WERI-Rb-1 (cell line): Measurements from ENCODE around the gene PCSK5.

ENCODE experiments used
- DNase-seq: peaks from one replicate; pipeline ENCODE4 v3.0.0-alpha.2; 2020
- H3K27ac ChIP-seq: fragments of 250-450 bp; sonication (Bioruptor Pico); 2 replicates; pipeline ENCODE4 v1.5.1; 2020; ENCODE audit warnings: mild to moderate bottlenecking, moderate library complexity
- H3K27me3 ChIP-seq: fragments of 250-450 bp; sonication (Bioruptor Pico); 2 replicates; pipeline ENCODE4 v1.5.1; 2021; ENCODE audit warnings: mild to moderate bottlenecking, low read depth, moderate library complexity; ENCODE audit not compliant: insufficient read depth, severe bottlenecking
- H3K36me3 ChIP-seq: fragments of 250-450 bp; sonication (Bioruptor Pico); 2 replicates; pipeline ENCODE4 v1.5.1; 2020; ENCODE audit warnings: mild to moderate bottlenecking, moderate library complexity
- H3K4me3 ChIP-seq: 2 replicates; pipeline ENCODE4 v1.5.1; 2011; ENCODE audit warnings: low read depth, mild to moderate bottlenecking, control low read depth, low read length
- H3K9me3 ChIP-seq: fragments of 250-450 bp; sonication (Bioruptor Pico); 2 replicates; pipeline ENCODE4 v1.5.1; 2021; ENCODE audit warnings: mild to moderate bottlenecking, moderate library complexity; ENCODE audit not compliant: severe bottlenecking
- TF ChIP-seq, protein P1 (sequence below): IDR thresholded peaks from 2 replicates; pipeline ENCODE4 v1.5.1; 2011; ENCODE audit warnings: low read depth, mild to moderate bottlenecking, control low read depth, inconsistent platforms, low read length

Gene PCSK5

DNA sequence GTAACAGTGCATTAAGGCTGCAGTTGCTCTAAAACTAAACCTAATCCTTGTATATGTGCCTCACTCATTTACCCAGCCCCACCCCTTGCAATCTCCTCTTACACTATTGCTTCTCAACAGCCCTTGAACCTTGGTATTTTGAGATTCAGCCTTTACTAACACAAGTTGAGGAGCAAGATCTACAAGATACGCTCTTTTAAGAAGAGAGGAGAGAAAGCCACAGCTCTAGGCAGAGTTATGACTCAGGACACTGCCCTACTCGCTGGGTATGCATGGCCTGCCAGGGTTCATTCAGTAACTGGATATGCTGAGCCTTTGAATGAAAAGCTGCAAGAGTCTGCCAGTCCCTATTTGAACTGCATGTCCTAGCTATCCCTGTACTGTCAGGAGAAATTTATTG is 219.5 kb downstream of the PCSK5 start:
- Histone ChIP-seq H3K4me3 (no peak overlapping the region), H3K9me3 (no peaks in the 10 kb centered on the region), H3K36me3 (no peaks in the 10 kb centered on the region), H3K27ac (no peak overlapping the region), H3K27me3 (no peaks in the 10 kb centered on the region)
- no peak for DNase-seq
- TF ChIP-seq, protein P1, sequence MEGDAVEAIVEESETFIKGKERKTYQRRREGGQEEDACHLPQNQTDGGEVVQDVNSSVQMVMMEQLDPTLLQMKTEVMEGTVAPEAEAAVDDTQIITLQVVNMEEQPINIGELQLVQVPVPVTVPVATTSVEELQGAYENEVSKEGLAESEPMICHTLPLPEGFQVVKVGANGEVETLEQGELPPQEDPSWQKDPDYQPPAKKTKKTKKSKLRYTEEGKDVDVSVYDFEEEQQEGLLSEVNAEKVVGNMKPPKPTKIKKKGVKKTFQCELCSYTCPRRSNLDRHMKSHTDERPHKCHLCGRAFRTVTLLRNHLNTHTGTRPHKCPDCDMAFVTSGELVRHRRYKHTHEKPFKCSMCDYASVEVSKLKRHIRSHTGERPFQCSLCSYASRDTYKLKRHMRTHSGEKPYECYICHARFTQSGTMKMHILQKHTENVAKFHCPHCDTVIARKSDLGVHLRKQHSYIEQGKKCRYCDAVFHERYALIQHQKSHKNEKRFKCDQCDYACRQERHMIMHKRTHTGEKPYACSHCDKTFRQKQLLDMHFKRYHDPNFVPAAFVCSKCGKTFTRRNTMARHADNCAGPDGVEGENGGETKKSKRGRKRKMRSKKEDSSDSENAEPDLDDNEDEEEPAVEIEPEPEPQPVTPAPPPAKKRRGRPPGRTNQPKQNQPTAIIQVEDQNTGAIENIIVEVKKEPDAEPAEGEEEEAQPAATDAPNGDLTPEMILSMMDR, result no peak

DNA sequence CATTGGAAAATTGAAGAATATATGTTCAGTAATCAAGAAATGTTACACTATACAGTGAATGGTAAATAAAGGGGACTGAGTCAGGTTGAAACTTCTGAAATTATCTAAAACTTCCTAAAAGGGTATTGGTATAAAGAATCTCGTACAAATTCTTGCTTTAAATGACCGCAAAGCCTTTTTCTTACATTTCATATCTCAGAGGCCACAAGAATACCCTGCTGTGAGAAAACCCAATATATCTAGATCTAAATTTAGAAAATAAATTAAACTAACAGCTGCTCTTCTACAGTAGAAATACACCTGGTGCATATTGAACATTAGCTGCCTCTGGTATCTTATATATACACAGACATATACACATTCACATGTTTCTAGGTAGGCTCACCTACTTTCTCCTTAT is 221.7 kb downstream of the PCSK5 start:
- no peak overlapping the region for H3K27ac ChIP-seq
- no peaks in the 10 kb centered on the region for H3K9me3 ChIP-seq
- H3K27me3 ChIP-seq, result no peaks in the 10 kb centered on the region
- TF ChIP-seq, protein P1, result no peak
- no peaks in the 10 kb centered on the region for H3K36me3 ChIP-seq
- no peak for DNase-seq
- H3K4me3 ChIP-seq, result no peak overlapping the region

DNA sequence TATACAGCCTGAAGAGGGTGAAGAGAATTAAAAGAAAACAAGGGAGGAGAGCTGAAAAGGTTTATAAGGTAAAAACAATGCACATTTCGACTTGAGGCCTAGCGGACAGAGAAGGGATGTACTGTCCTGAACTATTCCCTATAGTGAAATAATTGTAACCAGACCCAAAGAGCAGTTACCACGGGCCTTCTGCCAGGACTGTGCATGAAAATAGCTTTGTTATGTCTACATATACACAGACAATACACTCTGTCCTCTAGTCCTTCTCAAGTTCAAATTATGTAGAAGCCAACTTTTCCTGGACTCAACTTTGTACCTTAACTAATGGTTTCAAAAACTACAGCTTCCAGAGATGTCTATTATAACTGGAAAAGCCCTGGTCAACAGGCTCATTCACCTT is 223.7 kb downstream of the PCSK5 start:
- Histone ChIP-seq H3K27ac (no peak overlapping the region), H3K4me3 (no peak overlapping the region), H3K9me3 (no peaks in the 10 kb centered on the region), H3K36me3 (no peaks in the 10 kb centered on the region), H3K27me3 (no peaks in the 10 kb centered on the region)
- no peak for DNase-seq
- TF ChIP-seq, protein P1, result no peak

DNA sequence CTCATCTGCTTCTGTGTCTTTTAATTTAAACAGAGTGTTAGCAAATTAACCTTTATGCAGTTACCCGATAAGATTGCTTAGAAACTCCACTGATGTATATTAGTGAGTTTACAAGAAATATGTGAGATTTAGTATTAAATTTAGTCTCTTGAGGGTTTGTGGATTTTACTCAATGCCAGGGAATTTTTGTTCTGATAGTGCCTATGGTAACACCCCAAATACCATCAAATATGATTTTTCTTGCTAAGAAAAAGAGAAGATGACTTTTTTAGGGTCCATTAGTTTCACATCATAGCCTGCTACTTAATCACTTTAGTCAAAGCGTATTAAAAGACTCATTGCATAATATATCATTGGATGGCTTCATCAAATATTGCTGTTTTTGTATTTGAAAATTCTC is 224.9 kb downstream of the PCSK5 start:
- no peak overlapping the region for H3K27ac ChIP-seq
- H3K27me3 ChIP-seq, result no peaks in the 10 kb centered on the region
- TF ChIP-seq, protein P1, result no peak
- H3K9me3 ChIP-seq, result no peaks in the 10 kb centered on the region
- H3K36me3 ChIP-seq, result no peaks in the 10 kb centered on the region
- DNase-seq, result no peak
- H3K4me3 ChIP-seq, result no peak overlapping the region

DNA sequence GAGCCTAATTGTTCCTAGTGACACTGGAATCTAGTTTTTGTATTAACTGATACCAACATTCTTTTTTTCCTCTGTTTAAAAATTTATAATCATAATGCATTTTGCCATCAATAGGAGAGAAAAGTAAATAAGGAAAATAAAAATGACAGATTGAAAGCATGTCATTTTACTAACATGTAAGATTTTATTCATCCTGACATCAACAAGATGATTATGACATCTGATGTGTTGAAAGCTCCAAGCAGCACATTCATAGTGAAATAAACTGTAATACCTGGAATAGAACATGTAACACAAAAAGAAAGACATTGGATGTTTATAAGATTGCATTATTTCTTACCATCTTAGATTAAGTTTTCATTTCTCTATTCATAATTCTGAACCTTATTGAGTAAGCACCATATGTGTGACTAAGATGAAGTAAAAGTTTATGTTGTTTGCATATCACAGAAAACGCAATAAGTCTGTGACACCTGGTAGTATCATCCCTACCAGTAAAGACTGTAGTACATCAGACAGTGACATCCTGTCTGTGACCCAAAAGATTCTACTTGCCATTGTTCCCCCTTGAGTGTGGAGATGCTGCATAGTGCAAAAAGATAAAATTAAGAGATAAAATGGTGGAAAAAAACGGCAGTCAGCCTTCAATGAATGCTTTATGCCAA is 225.6 kb downstream of the PCSK5 start:
- DNase-seq, result no peak
- Histone ChIP-seq H3K27ac (no peak overlapping the region), H3K27me3 (no peaks in the 10 kb centered on the region), H3K9me3 (no peaks in the 10 kb centered on the region), H3K36me3 (no peaks in the 10 kb centered on the region), H3K4me3 (no peak overlapping the region)
- TF ChIP-seq, protein P1, result no peak

DNA sequence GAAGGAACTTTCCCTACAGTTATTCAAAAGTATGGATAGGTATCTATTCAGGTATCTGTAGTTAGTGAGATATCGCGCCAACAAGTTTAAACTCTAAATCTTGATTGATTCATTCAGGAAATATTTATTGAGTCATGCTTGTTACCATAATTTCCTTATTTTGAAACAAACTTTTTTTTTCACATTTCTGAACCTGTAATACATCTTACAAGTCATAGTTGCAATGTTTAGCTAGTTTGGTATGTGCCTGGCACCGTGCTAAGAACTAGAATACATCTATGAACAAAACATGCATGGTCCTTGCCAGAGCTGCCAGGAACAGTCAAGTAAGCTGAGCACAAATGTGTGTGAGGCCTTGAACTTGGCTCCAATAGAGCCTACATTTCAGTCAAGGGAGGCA is 226.4 kb downstream of the PCSK5 start:
- no peak overlapping the region for H3K4me3 ChIP-seq
- DNase-seq, result no peak
- H3K27ac ChIP-seq, result no peak overlapping the region
- no peaks in the 10 kb centered on the region for H3K9me3 ChIP-seq
- H3K36me3 ChIP-seq, result no peaks in the 10 kb centered on the region
- no peaks in the 10 kb centered on the region for H3K27me3 ChIP-seq
- TF ChIP-seq, protein P1, result no peak
